B cell (primary cell): ENCODE data around the gene LRRN2. TPM values are rescaled to one million over a fixed set of nuclear protein-coding genes. Genes with fewer than 3 reads are reported as not detected.

ENCODE experiments used
- ATAC-seq: fragments of 200-7000 bp; cut with Tn5 transposase; one replicate; pipeline ENCODE4 v1.10.0; 2021; ENCODE audit warnings: low read depth, mild to moderate bottlenecking, moderate number of reproducible peaks, moderate library complexity
- CTCF ChIA-PET: fragments of 350-600 bp; sonication (Branson Sonifier 250); formaldehyde crosslinking; loops from one replicate; lab custom pipeline; 2021; ENCODE audit warnings: antibody characterized with exemption, inconsistent platforms; lab: Charles Lee
- POLR2A ChIA-PET: fragments of 350-600 bp; sonication (Branson Sonifier 250); formaldehyde crosslinking; loops from one replicate; lab custom pipeline; 2021; ENCODE audit warnings: antibody characterized with exemption; lab: Charles Lee
- DNase-seq: peaks from one replicate; pipeline ENCODE4 v3.0.0; 2013
- H2AFZ ChIP-seq: 2 replicates; pipeline ENCODE4 v1.6.1; 2012; ENCODE audit warnings: mild to moderate bottlenecking, low read depth, low read length; ENCODE audit not compliant: insufficient read depth, poor library complexity, severe bottlenecking
- H3K27ac ChIP-seq, 2 donors: 1 replicate in 1 of 2; 2 replicates in 1 of 2; pipeline ENCODE4 v1.5.1; 2012 to 2013; ENCODE audit warnings: low read length in 2 of 2, mild to moderate bottlenecking in 2 of 2, moderate library complexity in 1 of 2
- H3K27me3 ChIP-seq, 4 experiments: fragments of 200-600 bp in 1 of 4; sonication (generic) in 1 of 4; replicated peaks in 1 of 4; 1 replicate in 2 of 4; 2 replicates in 2 of 4; pipeline versions ENCODE4 v1.6.1 to v1.7.0; 2013 to 2016; ENCODE audit warnings: low read length in 3 of 4, mild to moderate bottlenecking in 2 of 4, mixed read lengths in 1 of 4, moderate library complexity in 1 of 4; ENCODE audit not compliant: insufficient read depth in 4 of 4, control insufficient read depth in 3 of 4; ENCODE audit errors: control extremely low read depth in 1 of 4
- H3K36me3 ChIP-seq, 2 experiments: replicated peaks in 1 of 2; 1 replicate in 1 of 2; 2 replicates in 1 of 2; pipeline versions ENCODE4 v1.6.1 to v1.7.1; 2013; ENCODE audit warnings: low read length in 1 of 2; ENCODE audit not compliant: insufficient read depth in 2 of 2, control insufficient read depth in 1 of 2; ENCODE audit errors: control extremely low read depth in 1 of 2, extremely low read depth in 1 of 2
- H3K4me1 ChIP-seq, 2 donors: fragments of 200-600 bp in 1 of 2; sonication (generic) in 1 of 2; 1 replicate in 1 of 2; 2 replicates in 1 of 2; pipeline versions ENCODE4 v1.5.1 to v1.6.1; 2013 to 2017; ENCODE audit warnings: low read length in 2 of 2; ENCODE audit not compliant: control insufficient read depth in 2 of 2, insufficient read depth in 2 of 2
- H3K4me2 ChIP-seq: replicated peaks from 2 replicates; pipeline ENCODE3; 2012; ENCODE audit warnings: mild to moderate bottlenecking, low read depth, low read length; ENCODE audit not compliant: poor library complexity, severe bottlenecking
- H3K4me3 ChIP-seq, 5 experiments: fragments of 200-600 bp in 1 of 5; sonication (generic) in 1 of 5; 1 replicate in 3 of 5; 2 replicates in 2 of 5; pipeline versions ENCODE4 v1.5.1 to v1.7.0; 2011 to 2016; ENCODE audit warnings: low read length in 4 of 5, mild to moderate bottlenecking in 4 of 5, low read depth in 2 of 5, control low read depth in 1 of 5, moderate library complexity in 1 of 5; ENCODE audit not compliant: insufficient read depth in 1 of 5; ENCODE audit errors: control extremely low read depth in 1 of 5, extremely low read depth in 1 of 5
- H3K79me2 ChIP-seq: fragments of 200-600 bp; sonication (generic); one replicate; pipeline ENCODE4 v1.6.0; 2016; ENCODE audit warnings: low read length; ENCODE audit not compliant: control insufficient read depth, insufficient read depth
- H3K9ac ChIP-seq: fragments of 200-600 bp; sonication (generic); 2 replicates; pipeline ENCODE4 v1.6.1; 2017; ENCODE audit warnings: mild to moderate bottlenecking, low read length, moderate library complexity
- H3K9me3 ChIP-seq, 3 donors: one replicate each; pipeline versions ENCODE4 v1.6.1 to v1.7.1; 2013; ENCODE audit warnings: low read length in 2 of 3; ENCODE audit not compliant: control insufficient read depth in 2 of 3, insufficient read depth in 1 of 3; ENCODE audit errors: control extremely low read depth in 1 of 3
- H4K20me1 ChIP-seq: 2 replicates; pipeline ENCODE4 v1.6.0; 2012; ENCODE audit warnings: mild to moderate bottlenecking, low read length; ENCODE audit not compliant: insufficient read depth, control insufficient read depth, poor library complexity, severe bottlenecking
- H3K27ac Mint-ChIP-seq: one replicate; pipeline ENCODE4 v1.8.0; 2021; ENCODE audit warnings: mixed read lengths
- H3K27me3 Mint-ChIP-seq: one replicate; pipeline ENCODE4 v1.8.0; 2021; ENCODE audit warnings: mixed read lengths
- H3K4me1 Mint-ChIP-seq: one replicate; pipeline ENCODE4 v1.8.0; 2021; ENCODE audit warnings: mixed read lengths
- H3K4me3 Mint-ChIP-seq: one replicate; pipeline ENCODE4 v1.8.0; 2021; ENCODE audit warnings: mixed read lengths
- H3K9me3 Mint-ChIP-seq: one replicate; pipeline ENCODE4 v1.8.0; 2022; ENCODE audit warnings: mixed read lengths; ENCODE audit not compliant: insufficient read depth
- CTCF ChIP-seq: fragments of 200-600 bp; IDR thresholded peaks from one replicate; pipeline ENCODE4 v1.8.0; 2022; ENCODE audit warnings: antibody characterized with exemption, mild to moderate bottlenecking
- EZH2 ChIP-seq: IDR thresholded peaks from 2 replicates; pipeline ENCODE4 v1.6.1; 2012; ENCODE audit warnings: borderline replicate concordance, low read depth, mild to moderate bottlenecking, moderate library complexity, low read length; ENCODE audit not compliant: insufficient read depth, poor library complexity, severe bottlenecking
- WGBS: methylation state at CpG from one replicate; pipeline ENCODE4 v1.1.5; 2013; ENCODE audit warnings: missing lambda C conversion rate; ENCODE audit not compliant: insufficient coverage; 5-methylcytosine and 5-hydroxymethylcytosine counted together
- intact Hi-C: fragments of 100-400 bp; cut with micrococcal nuclease; formaldehyde crosslinking; loops from one replicate; pipeline ENCODE4 v1.10.0; 2022
- polyA plus RNA-seq: library from polyadenylated mRNA; depleted of rRNA; stranded (reverse); fragments of >200 nt; gene quantifications from 2 replicates; pipeline ENCODE4 v1.2.3, GENCODE V29; 2012
- total RNA-seq, 2 donors: library from RNA; stranded (reverse); fragments of 120-200 nt in 1 of 2; gene quantifications; 1 replicate in 1 of 2; 2 replicates in 1 of 2; pipeline versions ENCODE4 v1.2.3 to v1.2.4, GENCODE V29; 2013 to 2022

Gene LRRN2
- total and polyA plus RNA-seq, 2 donors (not counting 1 experiment from before 2014, with no cell fraction given), result not detected

GRCh38 chr1:204712708-204713430 lies 27.3 kb upstream of the LRRN2 start:
- peak overlapping the region; percentile 6 for H3K4me3 Mint-ChIP-seq
- no peak overlapping the region for H3K27ac ChIP-seq
- H4K20me1 ChIP-seq, result no peaks in the 10 kb centered on the region
- POLR2A ChIA-PET, result no interaction called here
- DNase-seq (no peak), ATAC-seq (no peak)
- CTCF ChIA-PET, result no interaction called here
- no peak overlapping the region for H3K4me3 ChIP-seq
- H3K4me1 Mint-ChIP-seq, result peaks cover 36% of the 10 kb centered on the region
- H3K27me3 Mint-ChIP-seq, result peaks cover 42% of the 10 kb centered on the region
- no peak overlapping the region for H2AFZ ChIP-seq
- intact Hi-C loops, result no loop called here
- TF ChIP-seq CTCF (no peak), EZH2 (no peak)
- no peak overlapping the region for H3K9ac ChIP-seq
- H3K27me3 ChIP-seq, result peaks cover 0 to 28% (median 15%) of the 10 kb centered on the region in 4 experiments
- peaks cover 24 to 34% of the 10 kb centered on the region in 2 donors for H3K4me1 ChIP-seq
- no peaks in the 10 kb centered on the region for H3K9me3 Mint-ChIP-seq
- H3K9me3 ChIP-seq, result no peaks in the 10 kb centered on the region
- H3K27ac Mint-ChIP-seq, result no peak overlapping the region
- H3K4me2 ChIP-seq, result no peak overlapping the region
- WGBS, result 60% methylated on average over 2 of the region's 4 CpGs
- H3K36me3 ChIP-seq, result no peaks in the 10 kb centered on the region
- no peaks in the 10 kb centered on the region for H3K79me2 ChIP-seq

- peak overlapping the region; percentile 18 for H3K4me2 ChIP-seq
- no peaks in the 10 kb centered on the region for H3K36me3 ChIP-seq
- no peaks in the 10 kb centered on the region for H3K79me2 ChIP-seq
- no peak overlapping the region for H3K4me3 ChIP-seq
- H3K27ac ChIP-seq, result no peak overlapping the region
- H3K9me3 ChIP-seq, result no peaks in the 10 kb centered on the region
- H3K9ac ChIP-seq, result no peak overlapping the region
- Mint-ChIP-seq H3K4me3 (no peak overlapping the region), H3K27ac (no peak overlapping the region), H3K27me3 (peaks cover 42% of the 10 kb centered on the region), H3K4me1 (peaks cover 36% of the 10 kb centered on the region), H3K9me3 (no peaks in the 10 kb centered on the region)
- ATAC-seq (no peak), DNase-seq (no peak)
- TF ChIP-seq EZH2 (no peak), CTCF (no peak)
- no peaks in the 10 kb centered on the region for H4K20me1 ChIP-seq
- ChIA-PET POLR2A (no interaction called here), CTCF (no interaction called here)
- intact Hi-C loops, result no loop called here
- peak overlapping the region; percentile 32 for H2AFZ ChIP-seq
- peaks cover 0 to 28% (median 15%) of the 10 kb centered on the region in 4 experiments for H3K27me3 ChIP-seq
- H3K4me1 ChIP-seq, result peaks cover 24 to 34% of the 10 kb centered on the region in 2 donors
- WGBS, result 27% methylated on average over 18 of the region's 23 CpGs
Measured at GRCh38 chr1:204711947-204712701, 26.6 kb upstream of the LRRN2 start.
